Karpas-422 (cell line): ENCODE data around the gene DISP3. TPM values are rescaled to one million over a fixed set of nuclear protein-coding genes. Genes with fewer than 3 reads are reported as not detected.

ENCODE experiments used
- DNase-seq: peaks from one replicate; pipeline ENCODE4 v3.0.0-alpha.2; 2015
- H2AFZ ChIP-seq: fragments of 200-600 bp; sonication (generic); 2 replicates; pipeline ENCODE4 v1.6.1; 2014; ENCODE audit warnings: antibody characterized with exemption, low read length, mixed read lengths
- H3K27ac ChIP-seq: fragments of 200-600 bp; sonication (generic); 2 replicates; pipeline ENCODE4 v1.5.1; 2014; ENCODE audit warnings: mild to moderate bottlenecking, low read length, moderate library complexity
- H3K27me3 ChIP-seq: fragments of 200-600 bp; sonication (generic); 2 replicates; pipeline ENCODE4 v1.6.1; 2014; ENCODE audit warnings: low read length, mixed read lengths
- H3K36me3 ChIP-seq: fragments of 200-600 bp; sonication (generic); 2 replicates; pipeline ENCODE4 v1.6.1; 2014; ENCODE audit warnings: low read length, mixed read lengths; ENCODE audit not compliant: insufficient read depth
- H3K4me1 ChIP-seq: fragments of 200-600 bp; sonication (generic); 2 replicates; pipeline ENCODE4 v1.6.1; 2014; ENCODE audit warnings: mild to moderate bottlenecking, low read length, mixed read lengths
- H3K4me2 ChIP-seq: fragments of 200-600 bp; sonication (generic); 2 replicates; pipeline ENCODE4 v1.6.1; 2014; ENCODE audit warnings: low read length, low read depth, mild to moderate bottlenecking; ENCODE audit not compliant: poor library complexity, severe bottlenecking
- H3K4me3 ChIP-seq: fragments of 200-600 bp; sonication (generic); 2 replicates; pipeline ENCODE4 v1.5.1; 2014; ENCODE audit warnings: mild to moderate bottlenecking, antibody characterized with exemption, low read length, mixed read lengths
- H3K79me2 ChIP-seq: fragments of 200-600 bp; sonication (generic); 2 replicates; pipeline ENCODE4 v1.6.1; 2014; ENCODE audit warnings: mild to moderate bottlenecking, low read length, mixed read lengths
- H3K9ac ChIP-seq: fragments of 200-600 bp; sonication (generic); 2 replicates; pipeline ENCODE4 v1.6.0; 2014; ENCODE audit warnings: low read length
- H3K9me2 ChIP-seq: fragments of 200-600 bp; sonication (generic), shearing (Covaris generic); replicated peaks from 2 replicates; pipeline ENCODE4 v1.6.0; 2014; ENCODE audit warnings: mild to moderate bottlenecking, low read length, moderate library complexity; ENCODE audit not compliant: insufficient read depth
- H3K9me3 ChIP-seq: fragments of 300-700, 200-600 bp; sonication (generic); 2 replicates; pipeline ENCODE4 v1.6.1; 2014; ENCODE audit warnings: low read length, mixed read lengths
- H4K20me1 ChIP-seq: fragments of 200-600 bp; sonication (generic); 2 replicates; pipeline ENCODE4 v1.6.1; 2014; ENCODE audit warnings: mild to moderate bottlenecking, antibody characterized with exemption, low read length, low read depth; ENCODE audit not compliant: insufficient read depth
- total RNA-seq: library from RNA; depleted of rRNA; stranded (reverse); fragments of >200 nt; shearing (Covaris generic); gene quantifications from 2 replicates; pipeline ENCODE4 v1.2.3, GENCODE V29; 2014; ENCODE audit warnings: low replicate concordance

DISP3 gene
- total RNA-seq, 1 experiment from 2014 or later, result 0.04 TPM

- no peaks in the 10 kb centered on the region for H3K36me3 ChIP-seq
- H3K27ac ChIP-seq, result no peak overlapping the region
- H3K4me3 ChIP-seq, result no peak overlapping the region
- H2AFZ ChIP-seq, result no peak overlapping the region
- H3K9me2 ChIP-seq, result no peaks in the 10 kb centered on the region
- H4K20me1 ChIP-seq, result no peaks in the 10 kb centered on the region
- H3K79me2 ChIP-seq, result no peaks in the 10 kb centered on the region
- no peak overlapping the region for H3K4me2 ChIP-seq
- H3K9ac ChIP-seq, result no peak overlapping the region
- DNase-seq, result no peak
- H3K27me3 ChIP-seq, result no peaks in the 10 kb centered on the region
- no peaks in the 10 kb centered on the region for H3K4me1 ChIP-seq
- H3K9me3 ChIP-seq, result no peaks in the 10 kb centered on the region
These were observed 39.2 kb downstream of the DISP3 start for GRCh38 chr1:11518016-11518701.

GRCh38 chr1:11518791-11519628, 40.1 kb downstream of the DISP3 start:
- Histone ChIP-seq H3K27me3 (no peaks in the 10 kb centered on the region), H3K79me2 (no peaks in the 10 kb centered on the region), H3K4me3 (no peak overlapping the region), H3K9me2 (no peaks in the 10 kb centered on the region), H3K4me2 (no peak overlapping the region), H3K36me3 (no peaks in the 10 kb centered on the region), H3K9me3 (no peaks in the 10 kb centered on the region), H3K27ac (no peak overlapping the region), H4K20me1 (no peaks in the 10 kb centered on the region), H2AFZ (no peak overlapping the region), H3K9ac (no peak overlapping the region), H3K4me1 (no peaks in the 10 kb centered on the region)
- no peak for DNase-seq

- no peaks in the 10 kb centered on the region for H3K36me3 ChIP-seq
- H2AFZ ChIP-seq, result no peak overlapping the region
- no peak for DNase-seq
- H3K4me2 ChIP-seq, result no peak overlapping the region
- H3K27me3 ChIP-seq, result no peaks in the 10 kb centered on the region
- H3K9me3 ChIP-seq, result no peaks in the 10 kb centered on the region
- H3K79me2 ChIP-seq, result no peaks in the 10 kb centered on the region
- H3K27ac ChIP-seq, result no peak overlapping the region
- no peak overlapping the region for H3K4me3 ChIP-seq
- H3K4me1 ChIP-seq, result no peaks in the 10 kb centered on the region
- H3K9me2 ChIP-seq, result no peaks in the 10 kb centered on the region
- no peak overlapping the region for H3K9ac ChIP-seq
- H4K20me1 ChIP-seq, result no peaks in the 10 kb centered on the region
These were observed 40.7 kb downstream of the DISP3 start for GRCh38 chr1:11519629-11520031.

GRCh38 chr1:11520531-11521233, 41.7 kb downstream of the DISP3 start:
- no peak overlapping the region for H3K27ac ChIP-seq
- H2AFZ ChIP-seq, result no peak overlapping the region
- no peaks in the 10 kb centered on the region for H3K9me2 ChIP-seq
- no peak overlapping the region for H3K4me3 ChIP-seq
- H3K9ac ChIP-seq, result no peak overlapping the region
- no peak for DNase-seq
- H3K36me3 ChIP-seq, result no peaks in the 10 kb centered on the region
- no peaks in the 10 kb centered on the region for H3K4me1 ChIP-seq
- no peaks in the 10 kb centered on the region for H3K9me3 ChIP-seq
- H3K4me2 ChIP-seq, result no peak overlapping the region
- no peaks in the 10 kb centered on the region for H3K79me2 ChIP-seq
- no peaks in the 10 kb centered on the region for H4K20me1 ChIP-seq
- H3K27me3 ChIP-seq, result no peaks in the 10 kb centered on the region

GRCh38 chr1:11521582-11522399, 42.8 kb downstream of the DISP3 start:
- H2AFZ ChIP-seq, result no peak overlapping the region
- H4K20me1 ChIP-seq, result no peaks in the 10 kb centered on the region
- no peaks in the 10 kb centered on the region for H3K79me2 ChIP-seq
- H3K4me2 ChIP-seq, result no peak overlapping the region
- no peak overlapping the region for H3K9ac ChIP-seq
- no peaks in the 10 kb centered on the region for H3K9me2 ChIP-seq
- DNase-seq, result no peak
- H3K9me3 ChIP-seq, result no peaks in the 10 kb centered on the region
- H3K4me1 ChIP-seq, result no peaks in the 10 kb centered on the region
- H3K27ac ChIP-seq, result no peak overlapping the region
- H3K27me3 ChIP-seq, result no peaks in the 10 kb centered on the region
- H3K36me3 ChIP-seq, result no peaks in the 10 kb centered on the region
- no peak overlapping the region for H3K4me3 ChIP-seq

GRCh38 chr1:11522400-11523235, 43.7 kb downstream of the DISP3 start:
- Histone ChIP-seq H3K27me3 (no peaks in the 10 kb centered on the region), H4K20me1 (no peaks in the 10 kb centered on the region), H3K4me1 (no peaks in the 10 kb centered on the region), H3K9ac (no peak overlapping the region), H3K79me2 (no peaks in the 10 kb centered on the region), H3K9me3 (no peaks in the 10 kb centered on the region), H3K9me2 (no peaks in the 10 kb centered on the region), H3K27ac (no peak overlapping the region), H3K4me2 (no peak overlapping the region), H3K4me3 (no peak overlapping the region), H2AFZ (no peak overlapping the region), H3K36me3 (no peaks in the 10 kb centered on the region)
- DNase-seq, result no peak

GRCh38 chr1:11523261-11523660, 44.3 kb downstream of the DISP3 start:
- Histone ChIP-seq H3K36me3 (no peaks in the 10 kb centered on the region), H3K4me1 (no peaks in the 10 kb centered on the region), H3K9me3 (no peaks in the 10 kb centered on the region), H3K27ac (no peak overlapping the region), H3K9ac (no peak overlapping the region), H3K79me2 (no peaks in the 10 kb centered on the region), H3K27me3 (no peaks in the 10 kb centered on the region), H3K4me2 (no peak overlapping the region), H4K20me1 (no peaks in the 10 kb centered on the region), H2AFZ (no peak overlapping the region), H3K4me3 (no peak overlapping the region), H3K9me2 (no peaks in the 10 kb centered on the region)
- DNase-seq, result no peak
